WERI-Rb-1 (cell line): ENCODE results near the gene FRS3.

Experiments
- DNase-seq: peaks from one replicate; pipeline ENCODE4 v3.0.0-alpha.2; 2020
- H3K27ac ChIP-seq: fragments of 250-450 bp; sonication (Bioruptor Pico); 2 replicates; pipeline ENCODE4 v1.5.1; 2020; ENCODE audit warnings: mild to moderate bottlenecking, moderate library complexity
- H3K27me3 ChIP-seq: fragments of 250-450 bp; sonication (Bioruptor Pico); 2 replicates; pipeline ENCODE4 v1.5.1; 2021; ENCODE audit warnings: mild to moderate bottlenecking, low read depth, moderate library complexity; ENCODE audit not compliant: insufficient read depth, severe bottlenecking
- H3K36me3 ChIP-seq: fragments of 250-450 bp; sonication (Bioruptor Pico); 2 replicates; pipeline ENCODE4 v1.5.1; 2020; ENCODE audit warnings: mild to moderate bottlenecking, moderate library complexity
- H3K4me3 ChIP-seq: 2 replicates; pipeline ENCODE4 v1.5.1; 2011; ENCODE audit warnings: low read depth, mild to moderate bottlenecking, control low read depth, low read length
- H3K9me3 ChIP-seq: fragments of 250-450 bp; sonication (Bioruptor Pico); 2 replicates; pipeline ENCODE4 v1.5.1; 2021; ENCODE audit warnings: mild to moderate bottlenecking, moderate library complexity; ENCODE audit not compliant: severe bottlenecking
- CTCF ChIP-seq: IDR thresholded peaks from 2 replicates; pipeline ENCODE4 v1.5.1; 2011; ENCODE audit warnings: low read depth, mild to moderate bottlenecking, control low read depth, inconsistent platforms, low read length

FRS3 gene

DNA sequence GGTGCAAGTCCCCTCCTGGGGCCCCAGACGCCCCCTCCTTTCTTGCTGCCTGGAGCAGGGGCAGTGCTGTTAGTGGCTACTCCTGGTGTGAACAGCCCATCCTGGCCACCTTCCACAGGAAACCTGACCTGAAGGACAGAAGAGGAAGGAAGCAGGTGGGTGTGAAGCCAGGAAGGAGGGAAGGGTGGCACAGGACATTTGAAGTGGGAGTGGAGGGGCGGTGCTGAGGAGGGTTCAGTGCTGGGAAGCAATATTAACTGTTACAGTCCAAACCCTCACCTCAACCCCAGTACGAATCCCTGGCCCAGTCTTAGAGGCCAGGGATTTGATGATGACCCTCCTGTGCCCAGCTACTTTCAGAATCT lies 1.6 kb upstream of the FRS3 start:
- Histone ChIP-seq H3K27ac (no peak overlapping the region), H3K27me3 (no peaks in the 10 kb centered on the region), H3K9me3 (no peaks in the 10 kb centered on the region), H3K4me3 (peak overlapping the region; percentile 53; the same call in 1 of the 2 replicates), H3K36me3 (peaks cover 4% of the 10 kb centered on the region)
- TF ChIP-seq CTCF = no peak
- DNase-seq = no peak

GRCh38 chr6:41780551-41781365 lies 1.1 kb upstream of the FRS3 start, which contains the start of gene PRICKLE4:
Gene PRICKLE4, plus strand, starts transcription at chr6:41780782. Its CDS starts 2,692 bp downstream, at chr6:41783474.
- Histone ChIP-seq H3K9me3 (no peaks in the 10 kb centered on the region), H3K27me3 (no peaks in the 10 kb centered on the region), H3K4me3 (peak within 1 kb of the TSS; percentile 60), H3K27ac (no peak within 1 kb of the TSS), H3K36me3 (peaks cover 6% of the 10 kb centered on the region)
- peak; percentile 54 for DNase-seq
- no peak for TF ChIP-seq CTCF

DNA sequence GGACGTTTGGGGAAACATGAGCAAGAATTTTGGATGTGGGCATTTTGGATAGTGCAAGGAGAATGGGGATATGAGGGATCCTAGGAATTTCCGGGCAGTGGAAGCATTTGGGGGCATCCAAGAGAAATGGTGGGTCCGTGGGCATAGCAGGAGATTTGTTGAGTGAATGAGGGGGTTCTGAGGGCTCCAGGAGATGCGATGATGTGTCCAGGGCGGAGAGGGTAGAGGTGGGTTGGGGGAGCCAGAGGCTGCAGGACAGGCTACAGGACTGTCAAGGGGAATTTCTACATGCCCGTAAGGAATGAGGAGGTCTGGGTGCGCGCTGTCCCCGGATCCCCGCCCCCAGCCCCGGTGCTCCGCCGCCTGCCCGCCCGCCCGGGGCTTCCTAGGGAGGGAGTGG lies 364 bp downstream of the FRS3 start:
- DNase-seq = no peak
- Histone ChIP-seq H3K4me3 (peak overlapping the region; percentile 60), H3K9me3 (no peaks in the 10 kb centered on the region), H3K27me3 (no peaks in the 10 kb centered on the region), H3K36me3 (peaks cover 20% of the 10 kb centered on the region), H3K27ac (no peak overlapping the region)
- TF ChIP-seq CTCF = no peak

DNA sequence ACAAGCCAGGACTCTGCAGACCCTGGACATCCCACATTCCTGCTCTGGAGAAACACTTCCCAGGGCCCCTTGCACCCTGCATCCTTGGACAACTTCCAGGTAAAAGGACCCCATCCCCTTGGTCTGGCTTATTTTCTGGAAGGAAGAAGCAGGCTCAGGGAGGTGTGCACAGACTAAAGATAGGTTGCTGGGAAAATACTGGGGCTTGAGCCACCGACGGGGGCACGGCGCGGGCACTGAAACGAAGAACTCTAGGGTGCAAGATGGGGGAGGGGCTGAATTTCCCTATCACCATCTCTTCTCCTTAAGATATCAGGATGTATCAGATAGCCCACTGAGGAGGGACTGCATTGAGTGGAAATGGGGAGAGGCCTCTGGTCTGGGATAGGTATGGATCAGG lies 805 bp downstream of the FRS3 start:
- Histone ChIP-seq H3K27ac (no peak overlapping the region), H3K4me3 (peak overlapping the region; percentile 60), H3K36me3 (peaks cover 25% of the 10 kb centered on the region), H3K27me3 (no peaks in the 10 kb centered on the region), H3K9me3 (no peaks in the 10 kb centered on the region)
- TF ChIP-seq CTCF = no peak
- no peak for DNase-seq

DNA sequence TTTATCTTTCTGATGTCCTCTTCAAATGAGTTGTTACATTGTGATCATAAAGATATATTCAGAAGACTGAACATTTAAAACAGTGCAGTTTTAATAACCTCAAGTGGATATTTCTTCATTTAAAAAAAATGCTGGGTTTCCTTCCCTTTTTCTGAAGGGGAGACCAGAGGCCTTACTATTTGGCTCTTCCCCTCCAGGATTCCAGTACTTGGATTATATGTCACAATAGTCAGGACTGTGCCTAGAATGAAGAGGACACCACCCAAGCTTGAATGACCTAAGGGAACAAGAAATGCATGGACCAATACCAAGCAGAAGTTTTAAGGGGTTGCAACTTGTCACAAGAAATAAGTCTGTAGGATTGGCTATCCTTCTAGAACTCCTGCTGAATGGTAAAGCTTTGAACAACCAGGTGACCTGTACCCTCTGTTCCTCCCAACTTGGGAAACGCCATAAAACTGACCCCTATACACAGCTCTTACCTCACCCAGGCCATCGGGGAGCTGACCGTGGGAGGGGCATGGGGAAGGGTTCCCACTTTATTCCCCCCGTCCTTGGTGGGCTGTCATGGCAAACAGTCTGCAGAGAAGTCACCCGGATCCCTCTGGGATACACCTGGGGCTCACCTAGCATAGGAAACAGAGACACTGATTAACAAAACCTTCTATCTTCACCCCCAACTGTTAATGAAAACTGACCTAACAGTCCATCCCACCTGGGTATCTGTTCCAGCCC lies 2.0 kb downstream of the FRS3 start:
- Histone ChIP-seq H3K27me3 (no peaks in the 10 kb centered on the region), H3K9me3 (no peaks in the 10 kb centered on the region), H3K27ac (no peak overlapping the region), H3K4me3 (no peak overlapping the region), H3K36me3 (peaks cover 30% of the 10 kb centered on the region)
- no peak for TF ChIP-seq CTCF
- no peak for DNase-seq
